ENCODE results near the gene AEBP2. TPM values are rescaled to one million over a fixed set of nuclear protein-coding genes. Genes with fewer than 3 reads are reported as not detected.

Gene AEBP2
- total RNA-seq, 1 donor from 2014 or later, result 35.2 TPM

DNA sequence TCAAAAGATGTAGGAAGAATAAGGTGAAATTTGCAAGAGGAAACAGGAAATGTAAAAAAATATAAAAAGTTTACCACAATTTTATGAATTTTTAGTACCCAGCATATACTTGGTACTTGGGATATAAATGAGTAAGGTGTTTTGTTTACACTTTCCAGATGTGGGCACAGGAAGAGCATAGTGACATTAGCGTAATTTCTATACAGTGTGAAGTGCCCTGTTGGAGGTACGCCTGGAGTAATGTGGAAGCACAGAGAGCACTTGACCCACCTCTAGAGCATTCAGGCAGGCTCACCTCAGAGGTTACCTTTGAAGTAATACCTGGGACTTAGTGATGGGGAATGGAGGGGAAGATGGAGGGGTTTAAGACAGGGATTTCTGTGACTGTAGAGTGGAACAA, 89.5 kb downstream of the AEBP2 start:
- Mint-ChIP-seq H3K4me1 (peaks cover 4% of the 10 kb centered on the region), H3K27ac (ENCODE audit: unreplicated experiment) (no peak overlapping the region), H3K9me3 (no peaks in the 10 kb centered on the region), H3K27me3 (ENCODE audit: low read depth) (no peaks in the 10 kb centered on the region), H3K4me3 (no peak overlapping the region), H3K36me3 (ENCODE audit: low read depth) (no peaks in the 10 kb centered on the region)
- TF ChIP-seq, protein P1, sequence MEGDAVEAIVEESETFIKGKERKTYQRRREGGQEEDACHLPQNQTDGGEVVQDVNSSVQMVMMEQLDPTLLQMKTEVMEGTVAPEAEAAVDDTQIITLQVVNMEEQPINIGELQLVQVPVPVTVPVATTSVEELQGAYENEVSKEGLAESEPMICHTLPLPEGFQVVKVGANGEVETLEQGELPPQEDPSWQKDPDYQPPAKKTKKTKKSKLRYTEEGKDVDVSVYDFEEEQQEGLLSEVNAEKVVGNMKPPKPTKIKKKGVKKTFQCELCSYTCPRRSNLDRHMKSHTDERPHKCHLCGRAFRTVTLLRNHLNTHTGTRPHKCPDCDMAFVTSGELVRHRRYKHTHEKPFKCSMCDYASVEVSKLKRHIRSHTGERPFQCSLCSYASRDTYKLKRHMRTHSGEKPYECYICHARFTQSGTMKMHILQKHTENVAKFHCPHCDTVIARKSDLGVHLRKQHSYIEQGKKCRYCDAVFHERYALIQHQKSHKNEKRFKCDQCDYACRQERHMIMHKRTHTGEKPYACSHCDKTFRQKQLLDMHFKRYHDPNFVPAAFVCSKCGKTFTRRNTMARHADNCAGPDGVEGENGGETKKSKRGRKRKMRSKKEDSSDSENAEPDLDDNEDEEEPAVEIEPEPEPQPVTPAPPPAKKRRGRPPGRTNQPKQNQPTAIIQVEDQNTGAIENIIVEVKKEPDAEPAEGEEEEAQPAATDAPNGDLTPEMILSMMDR (conservative IDR thresholded peaks at IDR 0.05), result no peak
- DNase-seq (ENCODE audit: low read depth, low spot score), result no peak

DNA sequence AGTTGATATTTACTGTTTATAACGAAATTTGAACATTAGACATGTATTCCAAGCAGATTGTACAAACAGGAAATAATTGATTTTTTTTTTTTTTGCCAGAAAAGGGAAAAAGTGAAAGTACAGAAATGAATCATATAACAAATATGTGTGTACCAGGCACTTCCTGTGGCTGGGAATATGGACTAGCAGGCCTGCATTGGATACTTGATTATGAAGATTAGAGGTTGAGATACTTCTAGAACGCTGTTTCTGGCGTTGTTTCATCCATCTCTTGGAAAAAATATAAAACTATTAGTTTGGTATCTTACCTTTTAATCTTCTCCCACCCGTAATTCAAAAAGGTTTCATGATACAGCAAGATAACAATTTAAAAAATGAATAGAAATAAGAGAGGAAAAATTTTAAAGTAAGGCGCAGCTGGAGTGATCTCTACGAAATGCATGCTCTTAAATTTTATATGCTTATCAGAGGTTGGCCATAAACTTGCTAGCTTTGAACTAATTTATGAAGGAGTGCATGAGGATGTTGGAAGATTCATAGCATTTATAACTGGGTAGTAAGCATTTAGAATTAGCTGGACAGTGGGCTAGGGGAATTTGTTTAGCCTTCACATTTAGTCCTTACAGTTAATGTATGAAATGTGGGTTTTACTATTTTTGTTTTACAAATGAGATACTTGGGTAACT, 90.8 kb downstream of the AEBP2 start:
- no peaks in the 10 kb centered on the region for H3K9me3 Mint-ChIP-seq
- peaks cover 4% of the 10 kb centered on the region for H3K4me1 Mint-ChIP-seq
- H3K4me3 Mint-ChIP-seq, result no peak overlapping the region
- H3K27me3 Mint-ChIP-seq (ENCODE audit: low read depth), result no peaks in the 10 kb centered on the region
- no peak overlapping the region for H3K27ac Mint-ChIP-seq (ENCODE audit: unreplicated experiment)
- no peak for DNase-seq (ENCODE audit: low read depth, low spot score)
- TF ChIP-seq, protein P1 (conservative IDR thresholded peaks at IDR 0.05), result no peak
- H3K36me3 Mint-ChIP-seq (ENCODE audit: low read depth), result peaks cover 1% of the 10 kb centered on the region

DNA sequence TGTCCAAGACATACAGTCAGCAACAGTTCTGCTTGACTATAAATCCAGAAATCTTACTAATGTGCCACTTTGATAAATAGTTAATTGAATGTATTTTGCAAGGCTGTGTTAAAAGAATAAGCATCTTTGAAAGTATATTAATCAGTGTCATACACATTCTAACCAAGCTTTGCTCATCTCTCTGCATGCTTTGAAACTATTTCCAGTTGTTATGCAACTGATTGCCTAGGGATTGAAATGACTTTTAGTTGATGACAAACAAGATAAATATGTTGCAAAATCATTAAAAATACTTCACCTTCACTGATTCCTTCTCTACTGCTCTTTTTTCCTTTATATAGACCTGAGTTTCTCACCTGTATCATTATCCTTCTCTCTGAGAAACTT, 91.3 kb downstream of the AEBP2 start:
- Mint-ChIP-seq H3K4me3 (no peak overlapping the region), H3K27ac (ENCODE audit: unreplicated experiment) (no peak overlapping the region), H3K9me3 (peaks cover 3% of the 10 kb centered on the region), H3K4me1 (peaks cover 4% of the 10 kb centered on the region), H3K36me3 (ENCODE audit: low read depth) (peaks cover 6% of the 10 kb centered on the region), H3K27me3 (ENCODE audit: low read depth) (no peaks in the 10 kb centered on the region)
- no peak for DNase-seq (ENCODE audit: low read depth, low spot score)
- TF ChIP-seq, protein P1 (conservative IDR thresholded peaks at IDR 0.05), result no peak

DNA sequence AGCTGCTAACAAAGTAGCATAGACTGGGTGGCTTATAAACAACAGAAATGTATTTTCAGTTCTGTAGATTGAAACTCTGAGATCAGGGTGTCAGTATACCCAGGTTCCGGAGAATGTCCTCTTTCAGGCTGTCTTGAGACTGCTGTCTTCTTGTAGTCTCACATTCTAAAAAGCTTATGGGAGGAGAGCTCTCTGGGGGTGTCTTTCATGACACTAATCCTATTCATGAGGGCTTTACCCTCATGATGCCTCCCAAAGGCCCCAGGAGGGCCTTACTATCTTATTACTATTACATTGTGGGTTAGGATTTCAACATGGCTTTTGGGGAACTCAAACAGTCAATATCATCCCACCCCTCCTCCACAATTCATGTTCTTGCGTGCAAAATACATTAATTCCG, 94.3 kb downstream of the AEBP2 start:
- Mint-ChIP-seq H3K27me3 (ENCODE audit: low read depth) (no peaks in the 10 kb centered on the region), H3K4me3 (no peak overlapping the region), H3K4me1 (peaks cover 4% of the 10 kb centered on the region), H3K36me3 (ENCODE audit: low read depth) (peaks cover 9% of the 10 kb centered on the region), H3K27ac (ENCODE audit: unreplicated experiment) (no peak overlapping the region), H3K9me3 (peaks cover 6% of the 10 kb centered on the region)
- DNase-seq (ENCODE audit: low read depth, low spot score), result no peak
- TF ChIP-seq, protein P1 (conservative IDR thresholded peaks at IDR 0.05), result no peak

DNA sequence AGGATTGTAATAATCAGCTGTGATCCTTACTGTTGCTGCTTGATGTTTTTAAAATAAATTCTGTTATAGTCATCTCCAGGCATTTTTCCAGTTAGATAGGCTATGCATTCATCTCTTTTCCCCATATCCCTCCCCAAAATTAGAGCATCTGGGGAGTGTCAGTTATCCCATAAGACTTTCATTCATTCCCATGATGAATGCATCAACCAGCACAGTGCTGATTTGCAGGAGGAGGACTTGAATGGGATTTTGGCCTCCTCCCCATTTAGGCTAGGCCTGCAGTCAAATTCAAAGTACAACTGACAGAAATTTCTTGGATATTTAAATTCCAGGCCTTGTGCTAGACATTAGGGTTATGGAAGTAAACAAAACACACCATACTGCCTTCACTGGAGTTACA, 99.8 kb downstream of the AEBP2 start:
- DNase-seq (ENCODE audit: low read depth, low spot score), result no peak

More for the DNA sequence above, 99.8 kb downstream of the AEBP2 start:
- no peaks in the 10 kb centered on the region for H3K4me1 Mint-ChIP-seq
- TF ChIP-seq, protein P1 (conservative IDR thresholded peaks at IDR 0.05), result no peak
- H3K27ac Mint-ChIP-seq (ENCODE audit: unreplicated experiment), result no peak overlapping the region
- H3K9me3 Mint-ChIP-seq, result peaks cover 6% of the 10 kb centered on the region
- H3K36me3 Mint-ChIP-seq (ENCODE audit: low read depth), result peaks cover 9% of the 10 kb centered on the region
- H3K4me3 Mint-ChIP-seq, result no peak overlapping the region
- H3K27me3 Mint-ChIP-seq (ENCODE audit: low read depth), result no peaks in the 10 kb centered on the region
